GM10248 (cell line): ENCODE results near the gene WNK2.

Experiments used
- CTCF ChIA-PET: fragments of 300-600 bp; sonication (Branson Sonifier 250); formaldehyde crosslinking; extraction: SDS; loops from one replicate; lab custom pipeline; 2021; ENCODE audit warnings: antibody characterized with exemption; lab: Yijun Ruan, JAX
- POLR2A ChIA-PET: fragments of 350-650 bp; sonication (Branson Sonifier 250); formaldehyde crosslinking; extraction: SDS; loops from one replicate; lab custom pipeline; 2020; ENCODE audit warnings: antibody characterized with exemption; lab: Yijun Ruan, JAX
- DNase-seq: peaks from one replicate; pipeline ENCODE4 v3.0.0; 2012; ENCODE audit errors: extremely low spot score
- TF ChIP-seq, protein P1 (sequence below): IDR thresholded peaks from 2 replicates; pipeline ENCODE4 v1.5.1; 2012; ENCODE audit warnings: mild to moderate bottlenecking, low read depth; ENCODE audit errors: extremely low read depth, missing control alignments, control extremely low read depth

Gene WNK2

DNA sequence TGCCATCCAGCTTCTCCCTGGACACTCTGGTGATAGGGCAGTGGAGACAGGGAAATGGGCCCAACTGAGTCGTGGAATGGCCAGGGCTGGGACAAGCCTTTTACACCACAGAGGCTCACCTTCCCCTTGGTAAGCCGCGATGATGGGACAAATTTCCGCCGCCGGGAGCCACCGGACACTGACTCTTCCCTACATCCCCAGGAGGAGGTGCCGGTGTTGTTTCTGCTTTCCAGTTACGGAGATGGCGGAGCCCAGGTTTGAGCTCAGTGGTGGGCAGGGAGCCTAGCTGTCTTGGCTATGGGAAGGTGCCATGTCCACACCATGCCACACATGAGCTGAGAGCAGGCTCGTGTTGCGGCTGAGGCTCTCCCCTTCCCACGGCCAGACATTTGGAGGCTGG, 19.9 kb upstream of the WNK2 start:
- POLR2A ChIA-PET = no interaction called here
- no peak for DNase-seq
- TF ChIP-seq, protein P1, sequence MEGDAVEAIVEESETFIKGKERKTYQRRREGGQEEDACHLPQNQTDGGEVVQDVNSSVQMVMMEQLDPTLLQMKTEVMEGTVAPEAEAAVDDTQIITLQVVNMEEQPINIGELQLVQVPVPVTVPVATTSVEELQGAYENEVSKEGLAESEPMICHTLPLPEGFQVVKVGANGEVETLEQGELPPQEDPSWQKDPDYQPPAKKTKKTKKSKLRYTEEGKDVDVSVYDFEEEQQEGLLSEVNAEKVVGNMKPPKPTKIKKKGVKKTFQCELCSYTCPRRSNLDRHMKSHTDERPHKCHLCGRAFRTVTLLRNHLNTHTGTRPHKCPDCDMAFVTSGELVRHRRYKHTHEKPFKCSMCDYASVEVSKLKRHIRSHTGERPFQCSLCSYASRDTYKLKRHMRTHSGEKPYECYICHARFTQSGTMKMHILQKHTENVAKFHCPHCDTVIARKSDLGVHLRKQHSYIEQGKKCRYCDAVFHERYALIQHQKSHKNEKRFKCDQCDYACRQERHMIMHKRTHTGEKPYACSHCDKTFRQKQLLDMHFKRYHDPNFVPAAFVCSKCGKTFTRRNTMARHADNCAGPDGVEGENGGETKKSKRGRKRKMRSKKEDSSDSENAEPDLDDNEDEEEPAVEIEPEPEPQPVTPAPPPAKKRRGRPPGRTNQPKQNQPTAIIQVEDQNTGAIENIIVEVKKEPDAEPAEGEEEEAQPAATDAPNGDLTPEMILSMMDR = no peak
- CTCF ChIA-PET = interaction anchor here (1.2 kb wide), 1 partner anchor 18 kb away, joined by 3 read pairs; no protein-coding TSS in a partner anchor

DNA sequence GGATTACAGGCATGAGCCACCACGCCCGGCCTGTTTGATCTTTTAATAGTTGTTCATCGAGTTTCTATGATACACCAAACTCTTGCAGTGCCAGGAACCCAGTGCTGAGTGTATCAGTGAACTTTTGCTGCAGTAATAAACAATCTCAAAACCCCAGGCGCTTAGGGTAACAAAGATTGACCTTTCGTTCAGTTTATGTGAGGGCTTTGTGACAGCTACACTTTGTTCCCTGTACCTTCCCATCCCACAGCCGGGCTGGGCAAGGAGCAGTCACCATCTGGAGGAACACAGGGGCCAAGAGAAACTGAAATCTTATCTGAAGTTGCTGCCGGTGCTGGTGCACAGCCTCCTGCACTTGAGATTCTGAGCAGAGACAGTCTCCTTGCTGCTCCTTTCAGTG, 17.2 kb upstream of the WNK2 start:
- ChIA-PET CTCF (no interaction called here), POLR2A (no interaction called here)
- no peak for DNase-seq
- TF ChIP-seq, protein P1 = no peak

DNA sequence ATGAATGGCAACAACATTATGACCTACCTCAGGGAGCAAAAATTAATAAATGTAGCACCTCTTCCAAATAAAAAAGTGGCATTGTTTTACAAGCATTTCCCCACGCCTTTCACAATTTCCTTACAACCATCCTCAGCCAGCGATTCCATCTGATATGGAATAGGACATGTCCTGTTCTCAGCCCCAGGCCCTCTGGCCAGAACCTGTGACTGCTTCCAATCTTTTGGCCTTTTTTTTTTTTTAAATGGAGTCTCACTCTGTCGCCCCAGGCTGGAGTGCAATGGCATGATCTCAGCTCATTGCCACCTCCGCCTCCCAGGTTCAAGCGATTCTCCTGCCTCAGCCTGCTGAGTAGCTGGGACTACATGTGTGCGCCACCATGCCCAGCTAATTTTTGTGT, 16.8 kb upstream of the WNK2 start:
- ChIA-PET POLR2A (no interaction called here), CTCF (no interaction called here)

DNA sequence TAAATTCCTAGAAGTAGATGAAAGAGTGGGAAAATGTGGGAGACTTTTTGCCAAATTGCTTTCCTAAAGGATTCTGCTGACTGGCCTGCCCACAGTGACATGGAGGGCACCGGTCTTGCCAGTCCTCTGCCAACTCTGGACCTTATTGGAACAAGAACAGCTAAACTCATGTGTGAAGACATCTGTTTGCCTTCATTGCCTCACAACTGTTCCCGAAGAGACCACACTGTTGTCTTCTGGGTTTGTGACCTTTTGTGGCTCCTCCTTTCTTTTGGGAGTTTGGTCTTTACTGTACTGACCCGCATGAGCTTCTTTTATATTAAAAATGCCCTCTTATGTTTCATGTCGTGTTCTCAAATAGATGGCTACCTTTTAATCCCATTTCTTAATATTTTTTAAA, 16.1 kb upstream of the WNK2 start:
- no peak for DNase-seq
- ChIA-PET POLR2A (no interaction called here), CTCF (interaction anchor here (0.7 kb wide), 1 partner anchor 25 kb away, joined by 3 read pairs; no protein-coding TSS in a partner anchor)
- TF ChIP-seq, protein P1 = no peak

More for the DNA sequence above, 16.8 kb upstream of the WNK2 start:
- DNase-seq = no peak
- TF ChIP-seq, protein P1 = no peak

DNA sequence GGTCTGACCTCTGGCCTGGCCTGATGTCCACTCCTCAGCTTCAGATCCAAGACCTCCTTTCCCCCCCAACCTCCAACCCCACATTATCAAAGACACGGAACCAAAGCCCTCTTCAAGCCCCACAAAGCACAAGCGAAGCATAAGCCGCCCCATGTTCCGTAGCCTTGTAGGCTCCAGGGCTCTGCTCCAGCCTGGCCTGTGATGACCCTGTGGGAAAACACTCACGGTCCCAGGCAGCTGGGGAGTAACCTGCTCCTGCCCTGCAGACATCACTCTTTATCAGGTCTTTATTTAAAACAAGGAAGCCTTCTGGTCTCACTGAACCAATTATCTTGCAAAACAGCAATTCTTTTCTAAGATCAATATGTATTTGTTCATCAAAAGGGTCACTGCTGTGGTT, 15.4 kb upstream of the WNK2 start:
- ChIA-PET CTCF (interaction anchor here (1.3 to 1.5 kb wide), 2 partner anchors 18 to 398 kb away, joined by 3 read pairs; no protein-coding TSS in a partner anchor), POLR2A (no interaction called here)
- DNase-seq = no peak
- TF ChIP-seq, protein P1 = no peak

DNA sequence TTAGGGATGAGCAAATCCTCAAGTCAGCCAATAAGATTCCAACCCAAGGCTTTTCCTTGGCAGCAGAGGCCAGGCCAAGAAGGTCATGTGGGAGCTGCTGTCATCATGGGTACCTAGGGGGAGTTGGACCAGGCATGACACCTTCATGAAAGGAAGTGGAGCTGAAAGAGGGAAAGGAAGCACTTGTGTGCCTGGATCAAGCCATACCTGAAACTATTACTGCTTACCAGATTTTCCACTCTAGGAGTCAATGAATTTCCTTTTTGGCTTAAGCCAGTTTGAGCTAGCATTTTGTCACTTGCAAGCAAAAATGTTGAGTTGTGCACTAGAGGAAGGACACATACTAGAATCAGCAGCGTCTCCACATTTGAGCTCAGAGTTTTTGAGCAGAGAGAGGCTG, 14.5 kb upstream of the WNK2 start:
- no peak for DNase-seq
- CTCF ChIA-PET = interaction anchor here (1.0 to 1.5 kb wide), 3 partner anchors 17 to 397 kb away, joined by 3 read pairs; no protein-coding TSS in a partner anchor
- TF ChIP-seq, protein P1 = no peak
- POLR2A ChIA-PET = no interaction called here
